PC-3 (cell line): Measurements from ENCODE around the gene INPP5F. TPM values are rescaled to one million over a fixed set of nuclear protein-coding genes. Genes with fewer than 3 reads are reported as not detected.
A peak's percentile ranks its signal among the peaks of the same experiment; 100 is the strongest.

ENCODE experiments used
- ATAC-seq: fragments of 200-7000 bp; cut with Tn5 transposase; 2 replicates; pipeline ENCODE4 v1.9.1; 2020; ENCODE audit warnings: mild to moderate bottlenecking, moderate library complexity
- BruUV-seq: library from RNA; stranded (reverse); fragments of 400-500 nt; replicated peaks from 2 replicates; lab custom pipeline; 2021; lab: Mats Ljungman, UMichigan
- CTCF ChIA-PET: fragments of 300-600 bp; sonication (Branson Sonifier 250); formaldehyde crosslinking; loops from one replicate; lab custom pipeline; 2022; ENCODE audit warnings: antibody characterized with exemption; lab: Charles Lee
- POLR2A ChIA-PET: fragments of 300-600 bp; sonication (Branson Sonifier 250); formaldehyde crosslinking; loops from one replicate; lab custom pipeline; 2022; ENCODE audit warnings: antibody characterized with exemption; ENCODE audit not compliant: unreplicated experiment; lab: Charles Lee
- DNase-seq: peaks from one replicate; pipeline ENCODE4 v3.0.0-alpha.2; 2015
- H2AFZ ChIP-seq: fragments of 300-600 bp; sonication (generic); 2 replicates; pipeline ENCODE4 v1.6.0; 2016; ENCODE audit warnings: antibody characterized with exemption, low read length
- H3F3A ChIP-seq: fragments of 300-600 bp; sonication (generic); one replicate; pipeline ENCODE4 v1.6.0; 2017; ENCODE audit warnings: antibody characterized with exemption, low read length, control low read depth, mild to moderate bottlenecking; ENCODE audit not compliant: unreplicated experiment
- H3K27ac ChIP-seq: fragments of 300-600 bp; sonication (generic); 2 replicates; pipeline ENCODE4 v1.5.1; 2016; ENCODE audit warnings: mild to moderate bottlenecking, low read length
- H3K27me3 ChIP-seq: fragments of 300-600 bp; sonication (generic); 2 replicates; pipeline ENCODE4 v1.6.1; 2016; ENCODE audit warnings: low read length, mixed read lengths
- H3K36me3 ChIP-seq: fragments of 300-600 bp; sonication (generic); 2 replicates; pipeline ENCODE4 v1.6.1; 2016; ENCODE audit warnings: low read depth, mixed run types, low read length, mixed read lengths
- H3K4me1 ChIP-seq: fragments of 300-600 bp; sonication (generic); 2 replicates; pipeline ENCODE4 v1.5.1; 2016; ENCODE audit warnings: low read length; ENCODE audit not compliant: insufficient read depth
- H3K4me2 ChIP-seq: fragments of 300-600 bp; sonication (generic); 2 replicates; pipeline ENCODE4 v1.6.0; 2016; ENCODE audit warnings: low read length
- H3K4me3 ChIP-seq: fragments of 300-600 bp; sonication (generic); 2 replicates; pipeline ENCODE4 v1.5.1; 2016; ENCODE audit warnings: mild to moderate bottlenecking, low read length, mixed read lengths
- H3K79me2 ChIP-seq: fragments of 300-600 bp; sonication (generic); 2 replicates; pipeline ENCODE4 v1.6.1; 2017; ENCODE audit warnings: low read length, mixed read lengths
- H3K9ac ChIP-seq: fragments of 300-600 bp; sonication (generic); 2 replicates; pipeline ENCODE4 v1.6.0; 2016; ENCODE audit warnings: mild to moderate bottlenecking, low read length
- H3K9me2 ChIP-seq: fragments of 300-600 bp; sonication (generic); replicated peaks from 2 replicates; pipeline ENCODE4 v1.6.1; 2016; ENCODE audit warnings: mixed run types, low read length, mixed read lengths
- H3K9me3 ChIP-seq: fragments of 300-600 bp; sonication (generic); 2 replicates; pipeline ENCODE4 v1.6.1; 2016; ENCODE audit warnings: low read length, mixed read lengths
- H4K20me1 ChIP-seq: fragments of 300-600 bp; sonication (generic); 2 replicates; pipeline ENCODE4 v1.6.1; 2016; ENCODE audit warnings: low read length, mixed read lengths
- EZH2 ChIP-seq: fragments of 300-600 bp; sonication (generic); IDR thresholded peaks from one replicate; pipeline ENCODE4 v1.6.1; 2017; ENCODE audit warnings: antibody characterized with exemption, mild to moderate bottlenecking, low read length; ENCODE audit not compliant: unreplicated experiment
- EZH2phosphoT487 ChIP-seq: fragments of 300-600 bp; sonication (generic); IDR thresholded peaks from 2 replicates; pipeline ENCODE4 v1.6.1; 2018; ENCODE audit warnings: mild to moderate bottlenecking, antibody characterized with exemption, low read length, borderline replicate concordance
- intact Hi-C: fragments of 100-400 bp; cut with micrococcal nuclease; formaldehyde crosslinking; loops from 2 replicates; pipeline ENCODE4 v1.9.0; 2023
- total RNA-seq: library from RNA; depleted of rRNA; stranded (reverse); fragments of >200 nt; gene quantifications from 2 replicates; pipeline ENCODE4 v1.2.3, GENCODE V29; 2014
- TF ChIP-seq, protein P1 (sequence below): fragments of 300-600 bp; sonication (generic); conservative IDR thresholded peaks from 2 replicates; pipeline ENCODE4 v1.5.1; 2017; ENCODE audit warnings: antibody characterized with exemption, low read depth, mild to moderate bottlenecking, low read length

INPP5F gene
- total RNA-seq, 1 experiment from 2014 or later = 8.2 TPM

DNA sequence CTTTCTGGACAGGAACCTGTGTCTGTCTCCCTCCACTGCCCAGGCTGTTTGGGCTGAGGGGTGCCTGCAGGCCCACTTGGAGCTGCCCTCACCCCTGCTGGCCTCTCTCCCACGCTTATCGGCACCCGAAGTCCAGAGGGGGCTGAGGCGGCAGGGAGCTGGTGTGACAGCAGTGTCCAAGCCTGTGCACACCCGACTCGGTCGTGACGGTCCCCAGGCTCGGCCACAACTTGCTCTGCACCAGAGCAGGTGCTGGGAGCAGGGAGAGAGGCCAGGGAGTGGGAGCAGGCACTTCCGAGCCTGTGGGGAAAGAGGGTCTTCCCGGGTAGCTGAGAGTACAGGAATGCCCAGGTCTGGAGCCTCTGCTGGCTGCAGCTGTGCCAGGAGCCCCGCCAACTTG is 23.0 kb downstream of the INPP5F start:
- H3K27me3 ChIP-seq = no peaks in the 10 kb centered on the region
- no peaks in the 10 kb centered on the region for H3K79me2 ChIP-seq
- H3K36me3 ChIP-seq = no peaks in the 10 kb centered on the region
- ChIA-PET CTCF (no interaction called here), POLR2A (no interaction called here)
- ATAC-seq (no peak), DNase-seq (no peak)
- H3K9me3 ChIP-seq = no peaks in the 10 kb centered on the region
- no peaks in the 10 kb centered on the region for H3K9me2 ChIP-seq
- no peak overlapping the region for H2AFZ ChIP-seq
- no peak overlapping the region for H3K4me3 ChIP-seq
- no peak for TF ChIP-seq EZH2phosphoT487
- TF ChIP-seq, protein P1, sequence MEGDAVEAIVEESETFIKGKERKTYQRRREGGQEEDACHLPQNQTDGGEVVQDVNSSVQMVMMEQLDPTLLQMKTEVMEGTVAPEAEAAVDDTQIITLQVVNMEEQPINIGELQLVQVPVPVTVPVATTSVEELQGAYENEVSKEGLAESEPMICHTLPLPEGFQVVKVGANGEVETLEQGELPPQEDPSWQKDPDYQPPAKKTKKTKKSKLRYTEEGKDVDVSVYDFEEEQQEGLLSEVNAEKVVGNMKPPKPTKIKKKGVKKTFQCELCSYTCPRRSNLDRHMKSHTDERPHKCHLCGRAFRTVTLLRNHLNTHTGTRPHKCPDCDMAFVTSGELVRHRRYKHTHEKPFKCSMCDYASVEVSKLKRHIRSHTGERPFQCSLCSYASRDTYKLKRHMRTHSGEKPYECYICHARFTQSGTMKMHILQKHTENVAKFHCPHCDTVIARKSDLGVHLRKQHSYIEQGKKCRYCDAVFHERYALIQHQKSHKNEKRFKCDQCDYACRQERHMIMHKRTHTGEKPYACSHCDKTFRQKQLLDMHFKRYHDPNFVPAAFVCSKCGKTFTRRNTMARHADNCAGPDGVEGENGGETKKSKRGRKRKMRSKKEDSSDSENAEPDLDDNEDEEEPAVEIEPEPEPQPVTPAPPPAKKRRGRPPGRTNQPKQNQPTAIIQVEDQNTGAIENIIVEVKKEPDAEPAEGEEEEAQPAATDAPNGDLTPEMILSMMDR = no peak
- TF ChIP-seq EZH2 = no peak
- H3F3A ChIP-seq = no peaks in the 10 kb centered on the region
- BruUV-seq = no TSS peak
- H3K9ac ChIP-seq = no peak overlapping the region
- H3K4me1 ChIP-seq = no peaks in the 10 kb centered on the region
- no peaks in the 10 kb centered on the region for H4K20me1 ChIP-seq
- H3K4me2 ChIP-seq = no peak overlapping the region
- intact Hi-C loops = no loop called here
- no peak overlapping the region for H3K27ac ChIP-seq

DNA sequence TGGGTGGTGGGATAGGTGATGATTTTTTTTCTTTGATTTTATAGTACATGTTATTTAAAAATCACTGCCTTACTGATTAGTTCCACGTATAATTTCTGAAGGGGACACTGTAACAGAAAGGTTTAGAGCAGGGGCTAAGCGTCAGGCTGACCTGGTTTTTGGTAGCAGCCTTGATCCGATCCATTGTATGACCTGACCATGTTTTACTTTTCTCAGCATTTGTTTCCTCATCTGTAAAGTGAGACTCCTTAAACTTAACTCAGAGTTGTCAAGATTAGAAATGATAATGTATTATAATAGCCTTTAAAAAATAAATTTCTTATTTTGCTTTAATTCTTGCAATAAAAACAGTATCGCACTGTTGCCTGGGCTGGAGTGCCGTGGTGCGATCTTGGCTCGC is 23.6 kb downstream of the INPP5F start:
- ChIA-PET CTCF (no interaction called here), POLR2A (no interaction called here)
- H3F3A ChIP-seq = no peaks in the 10 kb centered on the region
- no peaks in the 10 kb centered on the region for H3K4me1 ChIP-seq
- no peaks in the 10 kb centered on the region for H3K9me2 ChIP-seq
- no peaks in the 10 kb centered on the region for H3K27me3 ChIP-seq
- H3K9me3 ChIP-seq = no peaks in the 10 kb centered on the region
- no peak overlapping the region for H2AFZ ChIP-seq
- H3K4me3 ChIP-seq = no peak overlapping the region
- no TSS peak for BruUV-seq
- intact Hi-C loops = no loop called here
- H3K4me2 ChIP-seq = no peak overlapping the region
- no peaks in the 10 kb centered on the region for H3K79me2 ChIP-seq
- H3K36me3 ChIP-seq = no peaks in the 10 kb centered on the region
- DNase-seq (no peak), ATAC-seq (no peak)
- H3K9ac ChIP-seq = no peak overlapping the region
- TF ChIP-seq EZH2phosphoT487 (no peak), EZH2 (no peak)
- TF ChIP-seq, protein P1 = no peak
- H3K27ac ChIP-seq = no peak overlapping the region
- H4K20me1 ChIP-seq = no peaks in the 10 kb centered on the region

DNA sequence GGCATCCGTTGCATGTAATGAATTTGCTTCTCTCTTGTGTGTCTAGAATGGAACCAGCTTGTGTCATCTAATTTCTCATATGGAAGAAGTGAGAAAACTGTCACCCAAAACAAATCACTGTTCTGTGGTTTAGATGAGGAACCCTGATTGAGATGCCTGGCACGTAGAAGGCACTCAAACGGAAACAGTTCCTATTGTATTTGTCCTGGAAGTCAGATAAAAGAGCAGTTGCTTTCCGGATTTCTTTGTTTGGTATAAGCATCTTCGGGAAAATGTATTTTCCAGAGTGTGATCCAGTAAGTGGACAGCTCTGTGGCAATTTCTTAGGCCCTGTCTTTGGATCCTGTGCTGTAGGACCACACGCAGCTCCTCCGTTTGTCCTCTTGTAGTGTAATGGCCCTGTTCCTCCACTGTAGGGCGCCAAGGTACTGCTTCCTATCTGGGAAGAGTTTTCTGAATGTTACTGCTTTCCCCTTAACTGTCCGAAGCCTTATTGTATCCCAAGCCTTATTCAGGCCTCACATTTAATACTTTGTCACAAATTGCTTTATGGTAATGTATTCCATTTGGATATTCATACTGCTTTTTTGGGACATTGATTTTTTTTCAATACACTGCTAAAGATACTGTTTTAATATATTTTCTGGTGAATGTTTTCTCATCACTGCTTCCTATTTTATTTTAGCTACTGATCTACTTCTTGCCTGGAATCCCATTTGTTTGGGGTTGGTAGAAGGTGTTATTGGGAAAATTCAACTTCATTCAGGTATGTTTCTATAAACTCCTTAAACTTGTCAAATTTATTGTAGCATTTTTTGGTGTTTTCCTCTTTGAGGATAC is 24.8 kb downstream of the INPP5F start:
- ChIA-PET CTCF (interaction anchor here (0.5 to 1.3 kb wide), 6 partner anchors 10 to 1197 kb away, joined by 3 to 16 read pairs (median 4); no protein-coding TSS in a partner anchor), POLR2A (interaction anchor here (0.6 to 0.7 kb wide), 2 partner anchors 13 to 88 kb away, joined by 3 read pairs; no protein-coding TSS in a partner anchor)
- Histone ChIP-seq H3K4me1 (no peaks in the 10 kb centered on the region), H3K4me3 (no peak overlapping the region), H3K4me2 (no peak overlapping the region), H4K20me1 (no peaks in the 10 kb centered on the region), H3K36me3 (no peaks in the 10 kb centered on the region), H3K9me2 (no peaks in the 10 kb centered on the region), H3K9ac (no peak overlapping the region), H3F3A (no peaks in the 10 kb centered on the region), H2AFZ (no peak overlapping the region), H3K27ac (no peak overlapping the region), H3K79me2 (no peaks in the 10 kb centered on the region), H3K9me3 (no peaks in the 10 kb centered on the region), H3K27me3 (no peaks in the 10 kb centered on the region)
- DNase-seq (peak; percentile 70), ATAC-seq (peak; percentile 81)
- TF ChIP-seq EZH2 = no peak
- no peak for TF ChIP-seq EZH2phosphoT487
- TF ChIP-seq, protein P1 = peak; percentile 83
- intact Hi-C loops = loop anchor here (1.0 kb wide), 2 partner anchors 110 to 142 kb away; no protein-coding TSS in a partner anchor
- BruUV-seq = no TSS peak
